Caki2 (cell line): Measurements from ENCODE around the gene ZC3H11A. TPM values are rescaled to one million over a fixed set of nuclear protein-coding genes. Genes with fewer than 3 reads are reported as not detected.
"Not testable (repeated sequence)": the region's sequence is repeated elsewhere in the genome, so short reads cannot be mapped to it uniquely, and the experiment has no call there.

Experiments used
- DNase-seq: peaks from one replicate; pipeline ENCODE4 v3.0.0-alpha.2; 2015; ENCODE audit warnings: low read depth
- in situ Hi-C: cut with HindIII; loops from 2 replicates; pipeline ENCODE4 v1.10.0; 2016; ENCODE audit warnings: low sequenced_read_pairs, low pct_unique_long_range_greater_than_20kb, mixed read lengths
- total RNA-seq: library from RNA; depleted of rRNA; stranded (reverse); fragments of >200 nt; shearing (Covaris generic); gene quantifications from 2 replicates; pipeline ENCODE4 v1.2.3, GENCODE V29; 2014; ENCODE audit warnings: low replicate concordance; rRNA removed

Gene ZC3H11A
- 34.5 and 34.8 TPM in 2 replicates for total RNA-seq

DNA sequence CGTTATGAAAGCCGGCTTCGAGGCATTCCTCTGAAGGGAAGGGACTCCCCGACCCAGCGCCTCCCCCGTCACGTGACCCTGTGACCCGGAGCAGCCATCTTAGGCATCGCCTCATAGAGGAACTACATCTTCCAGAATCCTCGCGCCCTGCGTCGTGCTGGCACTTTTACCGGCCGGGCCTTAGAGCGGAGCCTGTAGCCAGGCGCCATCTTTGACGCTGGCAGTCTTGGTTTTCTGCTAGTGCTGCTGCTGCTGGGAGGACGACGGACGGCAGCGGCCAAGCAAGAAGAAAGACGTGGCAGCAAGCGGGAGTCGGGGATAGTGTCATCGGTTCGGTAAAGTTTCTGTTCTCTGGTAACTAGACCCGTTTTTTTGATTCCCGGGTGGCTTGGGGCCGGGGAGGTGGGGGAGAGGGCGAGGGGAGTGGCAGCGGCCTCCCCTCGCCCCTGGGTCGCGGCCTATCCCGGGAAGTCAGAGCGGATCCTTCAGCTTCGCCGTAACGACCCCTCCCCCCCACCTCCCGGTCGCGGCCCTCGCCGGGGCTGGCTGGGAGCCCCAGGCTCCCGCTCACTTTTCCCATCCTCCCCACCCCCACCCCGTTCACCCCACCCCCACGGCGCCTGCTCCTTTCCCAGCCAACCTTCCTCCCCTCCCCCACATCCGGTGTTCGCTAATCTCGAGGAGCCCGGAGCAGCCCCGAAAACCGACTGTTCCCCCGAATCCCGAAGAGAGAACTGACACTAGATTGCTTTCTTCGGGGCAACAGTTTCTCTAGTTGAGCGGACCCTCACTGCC, at the start of gene ZC3H11A, which contains the start of gene ZBED6:
TSS of gene ZC3H11A (plus strand) at position 183 of the 795 bp plus-strand sequence. CDS start 21,448 bp downstream, outside the sequence.
TSS of gene ZBED6 (plus strand) at position 183 of the 795 bp plus-strand sequence. CDS start 1,900 bp downstream, outside the sequence.
- DNase-seq = peak; percentile 95
- in situ Hi-C loops = no loop called here

DNA sequence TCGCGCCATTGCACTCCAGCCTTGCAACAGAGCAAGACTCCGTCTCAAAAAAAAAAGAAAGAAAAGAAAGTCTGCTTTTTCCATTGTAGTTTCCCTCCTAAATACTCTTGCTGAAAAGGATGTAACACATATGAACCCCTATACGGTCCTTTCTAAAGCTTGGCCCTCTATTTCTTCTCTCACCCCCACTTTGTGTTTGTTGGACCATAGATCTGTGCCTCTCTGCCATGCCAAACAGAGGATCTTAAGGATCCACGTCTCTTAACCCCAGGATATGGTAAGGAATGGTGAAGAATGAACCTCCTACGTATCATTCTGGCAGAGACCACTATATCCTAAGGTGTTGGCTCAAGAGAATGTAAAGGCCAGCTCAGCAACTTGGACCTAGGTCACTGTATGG, 49.1 kb upstream of the ZC3H11A start:
- DNase-seq = no peak
- in situ Hi-C loops = no loop called here

DNA sequence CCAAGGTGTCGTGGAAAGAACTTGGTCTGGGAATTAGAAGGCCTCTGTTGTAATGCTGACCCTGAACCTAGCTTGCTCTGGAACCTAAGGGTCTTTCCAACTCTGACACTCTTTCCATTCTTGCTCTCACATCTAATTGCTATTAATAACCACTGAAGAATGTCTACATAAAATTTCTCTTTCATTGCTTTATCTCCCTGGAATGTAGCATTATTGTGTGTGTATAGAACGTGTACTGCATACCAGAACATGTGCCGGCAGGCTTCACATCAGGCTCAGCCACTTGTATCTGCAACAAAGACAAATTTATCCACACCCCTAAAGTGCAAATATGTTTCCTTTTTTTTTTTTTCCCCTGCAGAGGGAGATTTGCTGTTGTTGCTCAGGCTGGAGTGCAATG, 44.4 kb upstream of the ZC3H11A start:
- DNase-seq = no peak
- in situ Hi-C loops = no loop called here

DNA sequence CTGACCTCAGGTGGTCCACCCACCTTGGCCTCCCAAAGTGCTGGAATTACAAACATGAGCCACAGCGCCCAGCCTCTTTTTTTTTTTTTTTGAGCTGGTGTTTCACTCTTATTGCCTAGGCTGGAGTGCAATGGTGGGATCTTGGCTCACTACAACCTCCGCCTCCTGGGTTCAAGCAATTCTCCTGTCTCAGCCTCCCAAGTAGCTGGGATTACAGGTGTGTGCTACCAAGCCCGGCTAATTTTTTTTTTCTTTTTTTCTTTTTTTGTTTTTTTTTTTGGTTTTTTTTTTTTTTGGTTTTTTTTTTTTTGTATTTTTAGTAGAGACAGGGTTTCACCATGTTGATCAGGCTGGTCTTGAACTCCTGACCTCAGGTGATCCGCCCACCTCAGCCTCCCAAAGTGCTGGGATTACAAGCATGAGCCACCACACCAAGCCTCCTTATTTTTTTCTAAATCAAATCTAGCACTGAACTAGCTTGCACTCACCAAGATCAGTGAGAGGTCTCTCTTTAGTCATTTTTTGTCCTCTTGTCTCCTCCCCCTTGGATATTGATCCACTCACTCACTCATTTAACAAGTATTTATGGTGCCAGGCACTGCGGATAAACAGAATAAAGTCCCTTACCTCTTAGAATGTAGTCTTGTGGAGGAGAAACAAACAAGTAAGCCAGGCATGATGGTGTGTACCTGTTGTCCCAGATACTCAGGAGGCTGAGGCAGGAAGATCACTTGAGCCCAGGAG, 43.6 kb upstream of the ZC3H11A start:
- DNase-seq, in situ Hi-C loops: not testable (repeated sequence)

DNA sequence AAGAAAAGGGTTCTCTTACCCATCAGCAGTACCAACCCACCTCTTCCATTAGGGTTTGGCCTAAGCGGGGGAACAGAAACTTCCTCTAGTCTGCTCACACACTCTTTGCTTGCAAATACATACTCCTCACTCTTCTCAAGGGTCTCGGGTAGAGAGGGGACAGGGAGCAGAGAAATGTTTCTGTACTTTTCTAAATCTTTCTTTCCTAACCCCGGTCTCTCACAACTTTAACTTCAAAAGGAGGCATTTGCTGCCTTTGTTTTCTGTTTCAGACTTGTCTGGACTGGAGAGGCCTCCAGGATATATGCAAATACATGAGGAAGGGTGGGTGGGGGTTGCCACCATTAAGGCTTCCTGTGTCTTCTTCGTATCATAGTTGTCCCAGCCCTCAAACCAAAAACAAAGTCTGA, 41.0 kb upstream of the ZC3H11A start:
- in situ Hi-C loops = no loop called here

DNA sequence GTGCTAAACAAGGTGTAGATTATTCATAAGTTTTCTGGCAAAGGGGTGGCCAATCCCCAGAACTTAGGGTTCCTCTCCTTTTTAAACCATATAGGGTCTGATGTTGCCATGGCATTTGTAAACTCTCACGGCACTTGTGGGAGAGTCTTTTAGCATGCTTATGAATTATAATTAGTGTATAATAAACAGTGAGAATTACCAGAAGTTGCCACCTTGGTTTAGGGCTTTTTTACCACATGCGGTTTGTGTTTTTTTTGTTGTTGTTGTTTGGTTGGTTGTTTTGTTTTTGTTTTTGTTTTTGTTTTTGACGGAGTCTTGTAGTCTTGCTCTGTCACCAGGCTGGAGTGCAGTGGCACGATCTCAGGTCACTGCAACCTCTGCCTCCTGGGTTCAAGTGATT, 39.4 kb upstream of the ZC3H11A start:
- DNase-seq = no peak
- in situ Hi-C loops = no loop called here

More for the DNA sequence above, 41.0 kb upstream of the ZC3H11A start:
- no peak for DNase-seq

DNA sequence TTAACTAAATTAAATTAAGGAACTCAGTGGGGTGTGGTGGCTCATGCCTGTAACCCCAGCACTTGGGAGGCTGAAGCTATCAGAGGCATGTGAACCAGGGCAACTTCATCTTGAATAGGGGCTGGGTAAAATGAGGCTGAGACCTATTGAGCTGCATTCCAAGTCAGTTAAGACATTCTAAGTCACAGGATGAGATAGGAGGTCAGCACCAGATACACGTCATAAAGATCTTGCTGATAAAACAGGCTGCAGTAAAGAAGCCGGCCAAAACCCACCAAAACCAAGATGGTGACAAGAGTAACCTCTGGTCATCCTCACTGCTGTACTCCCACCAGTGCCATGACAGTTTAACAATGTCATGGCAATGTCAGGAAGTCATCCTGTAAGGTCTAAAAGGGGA, 36.7 kb upstream of the ZC3H11A start:
- in situ Hi-C loops, DNase-seq: not testable (repeated sequence)

DNA sequence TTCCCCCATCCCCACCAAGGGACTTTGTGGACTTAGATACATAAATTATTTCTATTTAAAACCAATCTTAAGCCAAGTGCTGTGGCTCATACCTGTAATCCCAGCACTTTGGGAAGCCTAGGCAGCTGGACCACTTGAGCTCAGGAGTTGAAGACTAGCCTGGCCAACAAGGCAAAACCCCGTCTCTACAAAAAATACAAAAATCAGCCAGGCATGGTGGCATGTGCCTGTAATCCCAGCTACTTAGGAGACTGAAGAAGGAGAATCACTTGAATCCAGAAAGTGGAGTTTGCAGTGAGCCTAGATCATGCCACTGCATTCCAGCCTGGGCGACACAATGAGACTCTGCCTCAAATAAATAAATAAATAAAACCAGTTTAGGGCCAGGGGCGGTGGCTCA, 34.9 kb upstream of the ZC3H11A start:
- in situ Hi-C loops = no loop called here
- DNase-seq = no peak

DNA sequence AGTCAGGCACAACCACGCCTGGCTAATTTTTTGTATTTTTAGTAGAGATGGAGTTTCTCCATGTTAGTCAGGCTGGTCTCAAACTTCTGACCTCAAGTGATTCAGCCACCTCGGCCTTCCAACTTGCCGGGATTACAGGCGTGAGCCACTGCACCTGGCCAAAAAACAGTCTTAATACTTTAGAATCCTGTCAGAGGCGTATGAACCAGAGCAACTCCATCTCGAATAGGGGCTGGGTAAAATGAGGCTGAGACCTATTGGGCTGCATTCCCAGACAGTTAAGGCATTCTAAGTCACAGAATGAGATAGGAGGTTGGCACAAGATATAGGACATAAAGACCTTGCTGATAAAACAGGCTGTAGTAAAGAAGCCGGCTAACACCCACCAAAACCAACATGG, 33.5 kb upstream of the ZC3H11A start:
- DNase-seq, in situ Hi-C loops: not testable (repeated sequence)

DNA sequence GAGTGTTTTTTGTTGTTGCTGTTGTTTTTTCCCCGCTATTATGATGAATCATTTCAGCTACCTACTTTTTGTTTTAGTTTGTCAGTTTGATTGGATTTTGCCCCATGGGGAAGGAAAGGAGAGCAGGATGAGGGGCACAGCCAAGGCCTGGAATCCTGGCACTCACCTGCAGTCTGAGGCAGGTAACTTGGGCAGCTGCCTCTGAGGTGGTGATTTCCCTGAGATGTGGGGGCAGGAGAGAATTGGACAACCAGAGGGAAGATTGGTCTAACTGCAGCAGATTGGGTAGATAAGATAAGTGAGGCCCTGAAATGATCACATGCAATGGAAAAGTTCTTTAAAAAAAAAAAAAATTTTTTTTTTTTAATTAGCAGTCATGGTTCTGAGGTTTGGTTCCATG, 31.9 kb upstream of the ZC3H11A start:
- no peak for DNase-seq
- in situ Hi-C loops = no loop called here

DNA sequence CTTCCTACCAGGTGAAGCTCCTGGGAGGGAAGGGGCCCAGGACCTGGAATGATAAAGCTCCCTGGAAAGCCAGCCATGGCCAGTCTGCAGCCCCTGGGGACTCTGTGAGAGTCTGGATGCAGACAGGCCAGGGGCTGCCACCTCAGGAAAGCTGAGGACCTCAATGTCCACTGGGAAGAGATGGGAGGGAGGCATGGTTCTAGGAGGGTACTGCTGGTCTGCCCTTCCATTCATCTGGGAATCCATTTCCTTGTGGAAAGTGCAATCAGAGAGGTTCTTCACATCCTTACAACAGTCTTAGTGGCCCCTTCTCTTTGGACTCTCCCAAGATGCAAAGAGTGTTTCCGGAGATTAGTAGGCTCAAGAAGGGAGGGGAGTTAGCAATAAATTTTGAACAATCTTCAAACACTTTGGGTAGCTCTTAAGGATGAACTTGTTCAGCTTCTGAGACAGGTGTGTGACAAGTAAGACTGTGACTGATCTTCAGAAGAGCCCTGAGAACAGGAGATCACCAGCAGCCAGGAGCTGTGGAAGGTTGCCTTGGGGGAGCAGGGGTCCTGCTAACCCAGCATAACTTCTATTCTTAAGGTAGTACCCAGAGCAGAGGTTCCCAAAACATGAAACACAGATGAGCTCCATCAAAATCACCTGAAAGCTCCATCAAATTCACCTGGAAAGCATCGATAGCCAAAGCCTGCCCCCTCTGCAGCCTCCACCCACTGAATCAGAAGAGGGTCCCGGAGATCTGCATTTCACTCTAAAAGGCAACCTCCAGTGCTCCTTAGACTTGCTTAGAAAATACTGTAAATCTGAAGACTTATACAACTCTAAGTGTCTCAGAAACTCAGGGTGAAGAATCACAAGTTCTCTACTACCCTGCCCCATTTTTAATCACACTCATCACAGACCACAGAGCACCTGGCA, 31.1 kb upstream of the ZC3H11A start:
- no peak for DNase-seq
- in situ Hi-C loops = no loop called here

DNA sequence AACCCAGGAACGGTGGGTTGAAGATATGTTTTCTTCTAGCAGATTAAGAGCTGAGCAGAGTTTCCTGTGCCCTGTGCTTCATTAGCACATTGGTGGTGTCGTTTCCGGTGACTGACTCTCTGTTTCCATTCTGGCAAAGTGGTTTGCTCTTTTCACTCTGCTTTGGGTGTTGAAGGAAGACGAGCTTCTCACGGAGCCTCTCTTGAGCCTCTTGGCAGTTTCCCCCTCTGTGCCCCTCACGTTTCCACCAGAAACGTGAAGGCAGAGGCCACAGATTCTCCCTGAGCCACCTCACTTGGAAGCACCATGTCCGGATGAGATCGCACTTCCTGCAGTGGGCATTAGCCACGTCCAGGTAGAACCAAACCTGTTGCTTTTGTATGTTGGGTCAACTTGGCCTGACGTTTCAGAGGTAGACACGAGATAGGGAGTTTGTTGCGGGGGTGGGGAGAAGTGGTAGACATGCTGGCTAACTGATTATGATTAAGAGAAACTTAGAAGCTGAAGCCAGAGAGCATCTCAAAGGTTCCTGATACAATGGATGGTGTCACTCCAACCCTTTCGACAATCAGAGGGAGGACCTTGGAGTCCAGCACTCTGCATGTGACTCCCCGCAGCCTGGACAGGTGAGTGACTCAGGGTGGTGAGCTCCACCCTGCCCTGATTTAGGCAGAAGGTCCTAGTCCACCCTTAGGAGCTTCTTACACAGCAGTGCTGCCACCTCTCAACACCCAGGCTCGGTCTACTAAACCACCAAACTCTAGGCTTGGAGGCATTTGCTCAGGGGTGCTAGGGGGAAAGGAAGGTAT, 30.2 kb upstream of the ZC3H11A start, which contains the start of gene LAX1:
TSS of gene LAX1 (plus strand) at position 155 of the 809 bp plus-strand sequence. CDS start at position 538, 383 bp downstream.
- DNase-seq = no peak
- in situ Hi-C loops = no loop called here

DNA sequence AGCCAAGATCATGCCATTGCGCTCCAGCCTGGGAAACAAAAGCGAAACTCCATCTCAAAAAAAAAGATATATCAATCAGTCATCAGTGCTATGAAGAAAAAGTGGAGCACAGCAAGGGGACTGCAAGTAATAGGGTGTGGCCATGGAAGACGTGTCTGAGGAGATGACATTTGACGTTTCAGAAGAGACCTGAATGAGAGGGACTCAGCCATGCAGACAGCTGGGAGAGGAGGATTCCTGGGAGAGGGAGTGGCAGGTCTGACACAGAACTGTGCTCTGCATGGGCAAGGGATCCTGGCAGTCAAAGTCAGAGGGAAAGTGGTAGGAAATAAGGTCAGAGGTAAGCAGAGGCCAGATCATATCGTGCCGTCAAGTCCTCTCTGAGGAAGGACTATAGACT, 27.2 kb upstream of the ZC3H11A start:
- in situ Hi-C loops = no loop called here

DNA sequence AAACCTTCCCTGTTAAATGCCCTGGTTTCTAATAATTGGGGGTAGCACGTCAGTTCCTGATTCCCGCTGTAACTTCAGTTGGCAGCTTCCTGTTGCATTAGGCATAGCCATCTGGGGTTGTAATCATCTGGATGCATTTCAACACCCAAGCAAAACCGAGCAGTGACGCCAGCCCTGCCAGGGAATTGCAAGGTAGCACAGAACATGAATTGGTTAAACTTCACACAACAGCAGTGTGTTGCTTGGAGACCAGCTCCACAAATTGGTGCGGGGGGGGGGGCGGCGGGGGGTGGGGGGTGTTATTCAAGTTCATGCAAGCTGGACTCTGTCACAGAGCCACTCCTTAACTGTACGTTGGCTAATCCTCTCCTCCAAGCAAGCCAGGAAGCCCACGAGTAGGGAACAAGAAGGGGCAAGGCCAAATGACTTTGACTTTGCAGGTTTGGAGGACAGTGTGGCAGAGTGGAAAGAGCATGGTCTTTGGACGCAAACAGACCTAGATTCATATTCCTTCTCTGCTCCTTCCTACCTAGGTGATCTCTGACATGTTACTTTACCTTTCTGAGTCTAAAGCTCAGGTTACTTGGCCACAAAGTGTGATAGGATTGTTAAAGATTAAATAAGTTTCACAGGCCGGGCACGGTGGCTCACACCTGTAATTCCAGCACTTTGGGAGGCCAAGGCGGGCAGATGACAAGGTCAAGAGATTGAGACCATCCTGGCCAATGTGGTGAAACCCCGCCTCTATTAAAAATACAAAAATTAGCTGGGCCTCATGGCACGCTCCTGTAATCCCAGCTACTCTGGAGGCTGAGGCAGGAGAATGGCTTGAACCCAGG, 25.7 kb upstream of the ZC3H11A start:
- in situ Hi-C loops = no loop called here
- no peak for DNase-seq

More for the DNA sequence above, 27.2 kb upstream of the ZC3H11A start:
- DNase-seq = no peak

DNA sequence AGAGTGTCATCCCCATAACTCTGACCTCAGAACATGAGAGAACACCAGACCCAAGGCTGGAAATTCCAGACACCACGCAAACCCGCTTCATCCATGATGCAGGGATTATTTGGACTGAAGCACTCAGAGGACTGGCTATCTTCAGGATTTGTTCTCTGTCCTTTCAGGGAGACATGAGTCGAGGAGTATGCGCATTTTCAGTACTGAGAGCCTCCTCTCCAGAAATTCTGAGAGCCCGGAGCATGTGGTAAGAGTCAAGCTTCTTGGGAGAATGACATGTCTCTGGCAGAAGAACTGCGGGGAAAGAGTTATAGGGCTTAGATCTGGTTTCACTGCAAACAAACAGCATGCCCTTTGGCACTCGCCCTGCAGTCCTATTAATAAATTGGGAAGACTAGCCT, 23.5 kb upstream of the ZC3H11A start:
- in situ Hi-C loops = no loop called here
- DNase-seq = no peak

DNA sequence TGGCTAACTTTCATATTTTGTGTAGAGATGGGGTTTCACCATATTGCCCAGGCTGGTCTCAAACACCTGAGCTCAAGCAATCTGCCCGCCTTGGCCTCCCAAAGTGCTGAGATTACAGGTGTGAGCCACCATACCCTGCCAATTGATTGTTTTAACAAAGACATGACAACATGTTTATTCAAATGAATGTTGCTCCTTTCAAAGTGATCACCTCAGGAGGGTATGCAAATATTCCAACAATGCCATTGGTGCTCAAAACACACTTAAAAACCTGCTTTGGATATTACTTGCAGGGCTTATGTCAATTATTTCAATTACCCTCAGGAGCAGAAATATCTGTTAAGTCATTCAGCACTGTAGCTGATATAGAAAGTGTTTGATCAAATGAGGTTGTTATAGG, 22.6 kb upstream of the ZC3H11A start:
- no peak for DNase-seq
- in situ Hi-C loops = no loop called here

DNA sequence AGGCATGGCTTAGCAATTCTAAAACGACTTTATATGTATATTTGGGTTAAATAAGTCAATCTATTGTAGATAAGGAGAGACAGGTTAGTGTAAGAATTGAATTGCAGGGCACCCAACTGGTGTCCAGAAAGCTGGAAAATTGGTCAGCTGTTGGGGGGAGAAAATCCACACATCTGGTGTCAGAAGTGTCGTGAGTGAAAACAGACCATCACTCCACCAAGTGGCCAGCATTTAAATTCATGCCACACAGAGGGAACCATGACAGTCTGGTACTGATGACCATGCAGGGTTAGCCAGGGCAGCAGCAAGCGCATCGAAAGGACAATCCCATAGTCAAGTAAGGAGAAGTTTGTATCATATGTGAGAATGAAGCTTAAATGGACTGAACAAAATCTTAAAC, 18.8 kb upstream of the ZC3H11A start:
- no peak for DNase-seq
- in situ Hi-C loops = no loop called here
